Muscle of back (tissue), 11 donors: Measurements from ENCODE around the gene FAM13A. TPM values are rescaled to one million over a fixed set of nuclear protein-coding genes. Genes with fewer than 3 reads are reported as not detected.
"Not testable (repeated sequence)": the region's sequence is repeated elsewhere in the genome, so short reads cannot be mapped to it uniquely, and the experiment has no call there.

Source experiments
- DNase-seq, 3 donors: peaks; one replicate each; pipeline versions ENCODE4 v3.0.0 to v3.0.0-alpha.2; 2013
- polyA plus RNA-seq, 10 donors: library from polyadenylated mRNA; unstranded; fragments of 120-200 nt; gene quantifications; one replicate each; pipeline ENCODE4 v1.2.1, GENCODE V29; 2013; ENCODE audit not compliant: insufficient read length in 10 of 10

FAM13A gene
- polyA plus RNA-seq, 10 donors, result 22.5 to 41.7 (median 31.6) TPM

GRCh38 chr4:88963817-88964216 lies 93.2 kb downstream of the FAM13A start:
- DNase-seq, result no peak

- no peak for DNase-seq
Measured at GRCh38 chr4:88962396-88962795, 94.6 kb downstream of the FAM13A start.

GRCh38 chr4:88960576-88960975 lies 96.4 kb downstream of the FAM13A start:
- DNase-seq, result no peak

- DNase-seq, result no peak
Measured at GRCh38 chr4:88958080-88958479, 98.9 kb downstream of the FAM13A start.

GRCh38 chr4:88957570-88957969 lies 99.4 kb downstream of the FAM13A start:
- DNase-seq, result peak in 1 of 3 donors; percentile 35

- no peak for DNase-seq
Measured at GRCh38 chr4:88955580-88956380, 101.2 kb downstream of the FAM13A start.

- DNase-seq, result no peak
Measured at GRCh38 chr4:88953400-88953799, 103.6 kb downstream of the FAM13A start.

GRCh38 chr4:88952081-88952480 lies 104.9 kb downstream of the FAM13A start:
- no peak for DNase-seq

GRCh38 chr4:88949605-88950004 lies 107.4 kb downstream of the FAM13A start:
- no peak for DNase-seq

GRCh38 chr4:88940506-88940905 lies 116.5 kb downstream of the FAM13A start:
- no peak for DNase-seq

- DNase-seq, result peak in 1 of 3 donors; percentile 11
Measured at GRCh38 chr4:88939697-88940096, 117.3 kb downstream of the FAM13A start.

- DNase-seq, result peak in 1 of 3 donors; percentile 76
Measured at GRCh38 chr4:88938138-88938537, 118.8 kb downstream of the FAM13A start.

GRCh38 chr4:88937081-88937480 lies 119.9 kb downstream of the FAM13A start:
- DNase-seq, result no peak

GRCh38 chr4:88933414-88934160 lies 123.4 kb downstream of the FAM13A start:
- no peak for DNase-seq

GRCh38 chr4:88928852-88929251 lies 128.1 kb downstream of the FAM13A start:
- no peak for DNase-seq

- no peak for DNase-seq
Measured at GRCh38 chr4:88927420-88927819, 129.6 kb downstream of the FAM13A start.

- DNase-seq, result no peak
Measured at GRCh38 chr4:88919056-88919455, 137.9 kb downstream of the FAM13A start.

- DNase-seq, result not testable (repeated sequence)
Measured at GRCh38 chr4:88913181-88913580, 143.8 kb downstream of the FAM13A start.

- DNase-seq, result no peak
Measured at GRCh38 chr4:88911246-88912212, 145.5 kb downstream of the FAM13A start.

GRCh38 chr4:88910101-88910500 lies 146.9 kb downstream of the FAM13A start:
- DNase-seq, result no peak

- no peak for DNase-seq
Measured at GRCh38 chr4:88908521-88908920, 148.5 kb downstream of the FAM13A start.

- no peak for DNase-seq
Measured at GRCh38 chr4:88908003-88908402, 149.0 kb downstream of the FAM13A start.
